ENCODE results near the gene TBC1D2. TPM values are rescaled to one million over a fixed set of nuclear protein-coding genes. Genes with fewer than 3 reads are reported as not detected.
"Not testable (repeated sequence)": the region's sequence is repeated elsewhere in the genome, so short reads cannot be mapped to it uniquely, and the experiment has no call there.

TBC1D2 gene
- total and polyA plus RNA-seq, 4 donors: 2.8 to 5.1 (median 3.7) TPM

DNA sequence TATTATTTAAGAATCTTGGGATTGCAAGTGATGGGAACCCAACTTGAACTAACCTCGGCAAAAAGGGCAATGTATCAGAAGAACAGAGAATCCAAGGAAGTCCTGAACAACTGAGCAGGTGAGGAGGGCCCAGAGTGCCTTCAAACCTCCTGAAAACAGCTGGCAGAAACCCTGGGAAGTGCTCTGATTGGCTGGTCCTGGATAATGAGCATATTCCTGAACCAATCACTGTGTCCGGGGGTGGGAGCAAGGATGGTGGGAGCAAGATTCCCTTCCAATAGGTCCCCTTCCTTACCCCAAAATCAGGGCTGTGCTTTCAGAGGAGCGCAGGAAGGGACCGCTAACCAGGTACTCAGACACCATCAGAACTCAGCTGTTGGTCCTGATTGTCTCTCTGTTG lies 31.9 kb upstream of the TBC1D2 start:
- 96% methylated on average over 4 of the region's 4 CpGs for WGBS
- TF ChIP-seq, protein P1, sequence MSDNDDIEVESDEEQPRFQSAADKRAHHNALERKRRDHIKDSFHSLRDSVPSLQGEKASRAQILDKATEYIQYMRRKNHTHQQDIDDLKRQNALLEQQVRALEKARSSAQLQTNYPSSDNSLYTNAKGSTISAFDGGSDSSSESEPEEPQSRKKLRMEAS (IDR thresholded peaks at IDR 0.05): no peak
- no peak overlapping the region for H3K27ac ChIP-seq (ENCODE audit: low read depth in 1 of 2, low read length in 2 of 2)
- no peak overlapping the region for H3K4me3 ChIP-seq (ENCODE audit: low read depth in 1 of 3, low read length in 3 of 3)
- H3K4me1 ChIP-seq (ENCODE audit: control insufficient read depth in 4 of 4, insufficient read depth in 4 of 4, low read length in 3 of 4): no peaks in the 10 kb centered on the region
- H3K36me3 ChIP-seq (ENCODE audit: control insufficient read depth in 4 of 4, insufficient read depth in 3 of 4, low read depth in 1 of 4, low read length in 3 of 4): no peaks in the 10 kb centered on the region
- no peaks in the 10 kb centered on the region for H3K9me3 ChIP-seq (ENCODE audit: control insufficient read depth in 4 of 4, low read length in 3 of 4)
- DNase-seq (ENCODE audit: low spot score): no peak
- peaks cover 0 to 2% (median 0%) of the 10 kb centered on the region in 4 donors for H3K27me3 ChIP-seq (ENCODE audit: control insufficient read depth in 4 of 4, insufficient read depth in 4 of 4, low read length in 3 of 4)
- H3K9ac ChIP-seq (ENCODE audit: low read depth in 1 of 2, low read length in 2 of 2): no peak overlapping the region

DNA sequence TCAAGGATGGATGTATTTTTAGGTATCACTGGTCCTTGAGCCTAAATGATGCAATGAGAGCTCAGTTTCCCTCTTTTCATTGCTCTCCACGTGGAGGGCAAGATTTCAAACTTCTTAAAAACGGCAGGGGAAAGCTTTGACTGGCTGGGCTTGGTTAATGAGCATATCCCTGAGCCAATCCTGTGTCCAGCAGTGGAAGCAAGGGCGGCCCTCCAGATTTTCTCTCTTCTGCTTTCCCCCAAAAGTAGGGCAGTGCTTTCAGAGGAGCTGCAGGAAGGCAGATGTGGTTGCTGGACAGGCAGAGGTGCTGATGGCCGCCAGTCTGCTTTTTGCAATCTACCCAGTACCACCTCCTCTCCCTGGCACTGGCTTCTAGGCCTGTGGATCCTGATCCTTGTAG lies 30.0 kb upstream of the TBC1D2 start:
- Histone ChIP-seq H3K4me1 (ENCODE audit: control insufficient read depth in 4 of 4, insufficient read depth in 4 of 4, low read length in 3 of 4) (no peaks in the 10 kb centered on the region), H3K27me3 (ENCODE audit: control insufficient read depth in 4 of 4, insufficient read depth in 4 of 4, low read length in 3 of 4) (peaks cover 0 to 2% (median 0%) of the 10 kb centered on the region in 4 donors), H3K36me3 (ENCODE audit: control insufficient read depth in 4 of 4, insufficient read depth in 3 of 4, low read depth in 1 of 4, low read length in 3 of 4) (no peaks in the 10 kb centered on the region), H3K4me3 (ENCODE audit: low read depth in 1 of 3, low read length in 3 of 3) (no peak overlapping the region), H3K9me3 (ENCODE audit: control insufficient read depth in 4 of 4, low read length in 3 of 4) (no peaks in the 10 kb centered on the region), H3K27ac (ENCODE audit: low read depth in 1 of 2, low read length in 2 of 2) (no peak overlapping the region), H3K9ac (ENCODE audit: low read depth in 1 of 2, low read length in 2 of 2) (no peak overlapping the region)
- no peak for TF ChIP-seq RAD21 (IDR thresholded peaks at IDR 0.05)
- no peak for TF ChIP-seq HNF4A (conservative IDR thresholded peaks at IDR 0.05)
- TF ChIP-seq FOXA1 (IDR thresholded peaks at IDR 0.05): no peak
- TF ChIP-seq, protein P2, sequence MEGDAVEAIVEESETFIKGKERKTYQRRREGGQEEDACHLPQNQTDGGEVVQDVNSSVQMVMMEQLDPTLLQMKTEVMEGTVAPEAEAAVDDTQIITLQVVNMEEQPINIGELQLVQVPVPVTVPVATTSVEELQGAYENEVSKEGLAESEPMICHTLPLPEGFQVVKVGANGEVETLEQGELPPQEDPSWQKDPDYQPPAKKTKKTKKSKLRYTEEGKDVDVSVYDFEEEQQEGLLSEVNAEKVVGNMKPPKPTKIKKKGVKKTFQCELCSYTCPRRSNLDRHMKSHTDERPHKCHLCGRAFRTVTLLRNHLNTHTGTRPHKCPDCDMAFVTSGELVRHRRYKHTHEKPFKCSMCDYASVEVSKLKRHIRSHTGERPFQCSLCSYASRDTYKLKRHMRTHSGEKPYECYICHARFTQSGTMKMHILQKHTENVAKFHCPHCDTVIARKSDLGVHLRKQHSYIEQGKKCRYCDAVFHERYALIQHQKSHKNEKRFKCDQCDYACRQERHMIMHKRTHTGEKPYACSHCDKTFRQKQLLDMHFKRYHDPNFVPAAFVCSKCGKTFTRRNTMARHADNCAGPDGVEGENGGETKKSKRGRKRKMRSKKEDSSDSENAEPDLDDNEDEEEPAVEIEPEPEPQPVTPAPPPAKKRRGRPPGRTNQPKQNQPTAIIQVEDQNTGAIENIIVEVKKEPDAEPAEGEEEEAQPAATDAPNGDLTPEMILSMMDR (IDR thresholded peaks at IDR 0.05; ENCODE audit: low read depth, low read length, missing input control): no peak
- no peak for TF ChIP-seq EGR1 (IDR thresholded peaks at IDR 0.05; ENCODE audit: low read depth in 2 of 2)
- TF ChIP-seq GABPA (IDR thresholded peaks at IDR 0.05 in 1 of 2, conservative IDR thresholded peaks at IDR 0.05 in 1 of 2): no peak
- TF ChIP-seq, protein P1 (IDR thresholded peaks at IDR 0.05): no peak
- TF ChIP-seq TAF1 (conservative IDR thresholded peaks at IDR 0.05): no peak
- TF ChIP-seq, protein P3, sequence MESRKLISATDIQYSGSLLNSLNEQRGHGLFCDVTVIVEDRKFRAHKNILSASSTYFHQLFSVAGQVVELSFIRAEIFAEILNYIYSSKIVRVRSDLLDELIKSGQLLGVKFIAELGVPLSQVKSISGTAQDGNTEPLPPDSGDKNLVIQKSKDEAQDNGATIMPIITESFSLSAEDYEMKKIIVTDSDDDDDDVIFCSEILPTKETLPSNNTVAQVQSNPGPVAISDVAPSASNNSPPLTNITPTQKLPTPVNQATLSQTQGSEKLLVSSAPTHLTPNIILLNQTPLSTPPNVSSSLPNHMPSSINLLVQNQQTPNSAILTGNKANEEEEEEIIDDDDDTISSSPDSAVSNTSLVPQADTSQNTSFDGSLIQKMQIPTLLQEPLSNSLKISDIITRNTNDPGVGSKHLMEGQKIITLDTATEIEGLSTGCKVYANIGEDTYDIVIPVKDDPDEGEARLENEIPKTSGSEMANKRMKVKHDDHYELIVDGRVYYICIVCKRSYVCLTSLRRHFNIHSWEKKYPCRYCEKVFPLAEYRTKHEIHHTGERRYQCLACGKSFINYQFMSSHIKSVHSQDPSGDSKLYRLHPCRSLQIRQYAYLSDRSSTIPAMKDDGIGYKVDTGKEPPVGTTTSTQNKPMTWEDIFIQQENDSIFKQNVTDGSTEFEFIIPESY (IDR thresholded peaks at IDR 0.05): no peak
- TF ChIP-seq NR2F2 (IDR thresholded peaks at IDR 0.05): no peak
- WGBS: 71% methylated on average over 4 of the region's 4 CpGs
- DNase-seq (ENCODE audit: low spot score): no peak

DNA sequence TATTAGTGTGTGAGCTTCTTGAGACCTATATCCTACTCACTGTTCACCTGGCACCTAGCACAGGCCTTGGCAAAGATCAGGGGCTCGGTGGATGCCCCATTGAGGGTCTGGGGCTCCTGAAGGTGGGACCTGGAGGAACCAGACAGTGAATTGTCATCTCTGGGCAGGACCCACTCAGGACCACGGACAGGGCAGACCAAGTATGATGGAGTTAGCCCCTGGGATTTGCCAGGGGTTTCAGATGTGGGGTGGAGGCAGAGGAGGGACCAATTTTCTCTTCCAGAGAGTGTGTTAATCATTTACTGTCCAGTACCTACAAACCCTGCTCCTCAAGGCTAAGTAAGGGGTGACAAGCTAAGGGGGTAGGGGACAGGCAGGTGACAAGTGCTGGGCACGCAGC lies 29.3 kb upstream of the TBC1D2 start:
- H3K4me1 ChIP-seq (ENCODE audit: control insufficient read depth in 4 of 4, insufficient read depth in 4 of 4, low read length in 3 of 4): no peaks in the 10 kb centered on the region
- 75% methylated on average over 3 of the region's 3 CpGs for WGBS
- no peaks in the 10 kb centered on the region for H3K9me3 ChIP-seq (ENCODE audit: control insufficient read depth in 4 of 4, low read length in 3 of 4)
- TF ChIP-seq HNF4A (conservative IDR thresholded peaks at IDR 0.05) (no peak), JUND (IDR thresholded peaks at IDR 0.05) (no peak), RAD21 (IDR thresholded peaks at IDR 0.05) (no peak)
- TF ChIP-seq, protein P4, sequence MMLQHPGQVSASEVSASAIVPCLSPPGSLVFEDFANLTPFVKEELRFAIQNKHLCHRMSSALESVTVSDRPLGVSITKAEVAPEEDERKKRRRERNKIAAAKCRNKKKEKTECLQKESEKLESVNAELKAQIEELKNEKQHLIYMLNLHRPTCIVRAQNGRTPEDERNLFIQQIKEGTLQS (IDR thresholded peaks at IDR 0.05): no peak
- TF ChIP-seq, protein P3 (IDR thresholded peaks at IDR 0.05): no peak
- no peaks in the 10 kb centered on the region for H3K36me3 ChIP-seq (ENCODE audit: control insufficient read depth in 4 of 4, insufficient read depth in 3 of 4, low read depth in 1 of 4, low read length in 3 of 4)
- no peak overlapping the region for H3K4me3 ChIP-seq (ENCODE audit: low read depth in 1 of 3, low read length in 3 of 3)
- H3K27ac ChIP-seq (ENCODE audit: low read depth in 1 of 2, low read length in 2 of 2): no peak overlapping the region
- no peak overlapping the region for H3K9ac ChIP-seq (ENCODE audit: low read depth in 1 of 2, low read length in 2 of 2)
- DNase-seq (ENCODE audit: low spot score): no peak
- peaks cover 0 to 2% (median 0%) of the 10 kb centered on the region in 4 donors for H3K27me3 ChIP-seq (ENCODE audit: control insufficient read depth in 4 of 4, insufficient read depth in 4 of 4, low read length in 3 of 4)

DNA sequence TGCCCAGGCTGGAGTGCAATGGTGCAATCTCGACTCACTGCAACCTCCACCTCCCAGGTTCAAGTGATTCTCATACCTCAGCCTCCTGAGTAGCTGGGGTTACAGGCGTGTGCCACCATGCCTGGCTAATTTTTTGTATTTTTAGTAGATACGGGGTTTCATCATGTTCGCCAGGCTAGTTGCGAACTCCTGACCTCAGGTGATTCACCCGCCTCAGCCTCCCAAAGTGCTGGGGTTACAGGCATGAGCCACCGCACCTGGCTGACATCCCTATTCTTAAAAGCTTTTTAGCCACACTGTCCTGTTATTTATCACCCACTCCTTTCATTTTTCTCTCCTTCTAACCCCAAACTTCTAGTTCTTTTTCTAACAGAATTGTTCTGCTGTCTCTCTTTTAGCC lies 27.7 kb upstream of the TBC1D2 start:
- DNase-seq (ENCODE audit: low spot score); H3K9ac ChIP-seq (ENCODE audit: low read depth in 1 of 2, low read length in 2 of 2); H3K27me3 ChIP-seq (ENCODE audit: control insufficient read depth in 4 of 4, insufficient read depth in 4 of 4, low read length in 3 of 4); H3K27ac ChIP-seq (ENCODE audit: low read depth in 1 of 2, low read length in 2 of 2); H3K4me3 ChIP-seq (ENCODE audit: low read depth in 1 of 3, low read length in 3 of 3); H3K9me3 ChIP-seq (ENCODE audit: control insufficient read depth in 4 of 4, low read length in 3 of 4); H3K36me3 ChIP-seq (ENCODE audit: control insufficient read depth in 4 of 4, insufficient read depth in 3 of 4, low read depth in 1 of 4, low read length in 3 of 4); H3K4me1 ChIP-seq (ENCODE audit: control insufficient read depth in 4 of 4, insufficient read depth in 4 of 4, low read length in 3 of 4): not testable (repeated sequence)
- 86% methylated on average over 7 of the region's 7 CpGs for WGBS

Data from liver (tissue), 9 donors.